GM19397 (cell line): ENCODE measurements around the gene SAMD14.

Experiments used
- ATAC-seq: cut with Tn5 transposase; IDR thresholded peaks from one replicate; pipeline ENCODE4 v1.9.1; 2021; ENCODE audit warnings: mild to moderate bottlenecking, moderate library complexity; ENCODE audit not compliant: unreplicated experiment

SAMD14 gene

GRCh38 chr17:50165466-50165865, 35.5 kb upstream of the SAMD14 start:
- ATAC-seq = no peak

GRCh38 chr17:50165066-50165465, 35.1 kb upstream of the SAMD14 start:
- ATAC-seq = no peak

GRCh38 chr17:50164697-50164988, 34.7 kb upstream of the SAMD14 start:
- ATAC-seq = no peak

- ATAC-seq = no peak
These were observed 34.1 kb upstream of the SAMD14 start for GRCh38 chr17:50163843-50164696.

GRCh38 chr17:50162466-50163254, 32.7 kb upstream of the SAMD14 start:
- no peak for ATAC-seq

GRCh38 chr17:50161911-50162288, 31.9 kb upstream of the SAMD14 start:
- no peak for ATAC-seq

GRCh38 chr17:50161023-50161910, 31.3 kb upstream of the SAMD14 start:
- peak; percentile 84 for ATAC-seq

GRCh38 chr17:50157891-50158290, 27.9 kb upstream of the SAMD14 start:
- ATAC-seq = no peak

GRCh38 chr17:50155115-50155819, 25.3 kb upstream of the SAMD14 start:
- no peak for ATAC-seq

GRCh38 chr17:50154604-50155003, 24.6 kb upstream of the SAMD14 start:
- ATAC-seq = no peak

- ATAC-seq = no peak
These were observed 24.0 kb upstream of the SAMD14 start for GRCh38 chr17:50153650-50154575.

GRCh38 chr17:50152736-50153135, 22.8 kb upstream of the SAMD14 start:
- ATAC-seq = no peak

- no peak for ATAC-seq
These were observed 22.1 kb upstream of the SAMD14 start for GRCh38 chr17:50151937-50152547.

- ATAC-seq = peak; percentile 44
These were observed 21.3 kb upstream of the SAMD14 start for GRCh38 chr17:50151041-50151936.

- no peak for ATAC-seq
These were observed 20.5 kb upstream of the SAMD14 start, which contains the start of gene PPP1R9B for GRCh38 chr17:50150354-50151040. PPP1R9B (minus strand) TSS chr17:50150677; CDS start chr17:50150513, 164 bp downstream.

- no peak for ATAC-seq
These were observed 19.7 kb upstream of the SAMD14 start for GRCh38 chr17:50149417-50150353.

GRCh38 chr17:50149091-50149416, 19.1 kb upstream of the SAMD14 start:
- ATAC-seq = no peak
